Measurements from ENCODE around the gene MEPE. TPM values are rescaled to one million over a fixed set of nuclear protein-coding genes. Genes with fewer than 3 reads are reported as not detected.

The MEPE gene
- total and polyA plus RNA-seq, 10 of the 15 experiments (the other 5 are each of a cell fraction or from before 2014, with no cell fraction given): not detected

DNA sequence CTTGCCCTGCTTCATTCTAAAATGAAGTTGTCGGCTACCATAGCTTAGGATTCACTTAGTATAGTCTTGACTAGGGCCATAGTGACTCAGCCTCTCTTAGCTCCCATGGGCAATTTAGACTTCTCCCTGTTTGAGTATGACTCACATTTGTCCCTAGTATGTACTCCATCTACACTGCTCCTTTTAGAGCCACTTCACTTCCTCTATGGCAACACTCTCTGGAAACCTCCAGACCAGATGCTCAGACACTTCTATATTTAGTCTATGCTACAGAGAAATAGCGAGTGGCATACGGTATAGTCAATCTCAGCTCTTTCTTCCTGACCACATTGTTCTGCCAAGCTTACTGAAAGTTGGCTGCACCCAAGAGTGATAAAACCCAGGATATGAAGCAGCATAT is 11.2 kb downstream of the MEPE start:
- H3K9ac ChIP-seq (ENCODE audit: control insufficient read depth, insufficient read depth, low read length): no peak overlapping the region
- H3K4me1 ChIP-seq (ENCODE audit: control insufficient read depth, insufficient read depth, low read length): no peaks in the 10 kb centered on the region
- H3K36me3 ChIP-seq (ENCODE audit: control insufficient read depth in 2 of 2, insufficient read depth in 2 of 2, low read length in 1 of 2): no peaks in the 10 kb centered on the region
- H3K79me2 ChIP-seq (ENCODE audit: control insufficient read depth, insufficient read depth, low read length): no peaks in the 10 kb centered on the region
- FAIRE-seq (no peak), DNase-seq (ENCODE audit: low read depth, low spot score) (no peak), ATAC-seq (no peak)
- POLR2A ChIA-PET: no interaction called here
- H3K4me2 ChIP-seq (ENCODE audit: control insufficient read depth, insufficient read depth): no peak overlapping the region
- RAD21 ChIA-PET (ENCODE audit: unreplicated experiment): interaction anchor here (0.6 to 1.0 kb wide), 2 partner anchors 166 to 673 kb away, joined by 3 to 4 read pairs; no protein-coding TSS in a partner anchor
- H2AFZ ChIP-seq (ENCODE audit: control insufficient read depth, low read depth, low read length): no peak overlapping the region
- CTCF ChIA-PET: interaction anchor here (0.9 to 2.2 kb wide), 6 partner anchors 9 to 490 kb away, joined by 3 to 8 read pairs (median 4); no protein-coding TSS in a partner anchor
- H3K4me3 ChIP-seq: no peak overlapping the region
- H3K27ac ChIP-seq (ENCODE audit: control insufficient read depth, insufficient read depth): no peak overlapping the region
- TF ChIP-seq, protein P1, sequence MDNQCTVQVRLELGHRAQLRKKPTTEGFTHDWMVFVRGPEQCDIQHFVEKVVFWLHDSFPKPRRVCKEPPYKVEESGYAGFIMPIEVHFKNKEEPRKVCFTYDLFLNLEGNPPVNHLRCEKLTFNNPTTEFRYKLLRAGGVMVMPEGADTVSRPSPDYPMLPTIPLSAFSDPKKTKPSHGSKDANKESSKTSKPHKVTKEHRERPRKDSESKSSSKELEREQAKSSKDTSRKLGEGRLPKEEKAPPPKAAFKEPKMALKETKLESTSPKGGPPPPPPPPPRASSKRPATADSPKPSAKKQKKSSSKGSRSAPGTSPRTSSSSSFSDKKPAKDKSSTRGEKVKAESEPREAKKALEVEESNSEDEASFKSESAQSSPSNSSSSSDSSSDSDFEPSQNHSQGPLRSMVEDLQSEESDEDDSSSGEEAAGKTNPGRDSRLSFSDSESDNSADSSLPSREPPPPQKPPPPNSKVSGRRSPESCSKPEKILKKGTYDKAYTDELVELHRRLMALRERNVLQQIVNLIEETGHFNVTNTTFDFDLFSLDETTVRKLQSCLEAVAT (IDR thresholded peaks at IDR 0.05): no peak
- TF ChIP-seq FOS (IDR thresholded peaks at IDR 0.05; ENCODE audit: borderline replicate concordance, extremely low read depth, insufficient read length): no peak
- TF ChIP-seq SREBF2 (IDR thresholded peaks at IDR 0.05; ENCODE audit: low read length): no peak
- no peak for TF ChIP-seq RELA (IDR thresholded peaks at IDR 0.05; ENCODE audit: borderline replicate concordance, partially characterized antibody)
- no peak for TF ChIP-seq SRF (IDR thresholded peaks at IDR 0.05; ENCODE audit: low read depth in 2 of 2, low read length in 2 of 2)
- TF ChIP-seq RBBP5 (conservative IDR thresholded peaks at IDR 0.05): no peak
- TF ChIP-seq NFYB (IDR thresholded peaks at IDR 0.05; ENCODE audit: insufficient read depth, low read depth, low read length): no peak
- TF ChIP-seq CREB1 (IDR thresholded peaks at IDR 0.05; ENCODE audit: low read depth): no peak
- no peak for TF ChIP-seq ZBED1 (IDR thresholded peaks at IDR 0.05; ENCODE audit: borderline replicate concordance)
- TF ChIP-seq EED (IDR thresholded peaks at IDR 0.05; ENCODE audit: low read depth): no peak
- TF ChIP-seq SMARCA5 (IDR thresholded peaks at IDR 0.05): no peak
- no peak for TF ChIP-seq MYC (IDR thresholded peaks at IDR 0.05; ENCODE audit: insufficient read depth, insufficient read length, insufficient replicate concordance, low read length, severe bottlenecking)
- no peak for TF ChIP-seq SUZ12 (IDR thresholded peaks at IDR 0.05; ENCODE audit: unreplicated experiment)
- TF ChIP-seq RFX5 (IDR thresholded peaks at IDR 0.05; ENCODE audit: low read depth, low read length): no peak
- no peak for TF ChIP-seq ZNF217 (IDR thresholded peaks at IDR 0.05)
- TF ChIP-seq, protein P2, sequence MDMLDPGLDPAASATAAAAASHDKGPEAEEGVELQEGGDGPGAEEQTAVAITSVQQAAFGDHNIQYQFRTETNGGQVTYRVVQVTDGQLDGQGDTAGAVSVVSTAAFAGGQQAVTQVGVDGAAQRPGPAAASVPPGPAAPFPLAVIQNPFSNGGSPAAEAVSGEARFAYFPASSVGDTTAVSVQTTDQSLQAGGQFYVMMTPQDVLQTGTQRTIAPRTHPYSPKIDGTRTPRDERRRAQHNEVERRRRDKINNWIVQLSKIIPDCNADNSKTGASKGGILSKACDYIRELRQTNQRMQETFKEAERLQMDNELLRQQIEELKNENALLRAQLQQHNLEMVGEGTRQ (IDR thresholded peaks at IDR 0.05; ENCODE audit: borderline replicate concordance, low read depth, low read length): no peak
- TF ChIP-seq ZSCAN29 (IDR thresholded peaks at IDR 0.05): no peak
- in situ Hi-C loops (cut with MboI) (loop anchor here (10.0 to 25.0 kb wide), 2 partner anchors 349 to 682 kb away; no protein-coding TSS in a partner anchor), intact Hi-C loops (cut with micrococcal nuclease; ENCODE audit: unreplicated experiment) (no loop called here)
- whole genome bisulfite sequencing (ENCODE audit: insufficient coverage, insufficient replicate concordance, low lambda C conversion rate, missing lambda C conversion rate): 4% methylated on average over 3 of the region's 3 CpGs
- no peaks in the 10 kb centered on the region for H3K27me3 ChIP-seq (replicated peaks in 1 of 2; ENCODE audit: control insufficient read depth in 2 of 2, insufficient read depth in 2 of 2, low read length in 1 of 2)
- SMC1A ChIA-PET (ENCODE audit: uncharacterized antibody, unreplicated experiment): interaction anchor here (0.9 to 1.5 kb wide), 2 partner anchors 9 to 368 kb away, joined by 3 read pairs; no protein-coding TSS in a partner anchor
- H4K20me1 ChIP-seq (ENCODE audit: control insufficient read depth, insufficient read depth): no peaks in the 10 kb centered on the region
- no peaks in the 10 kb centered on the region for H3K9me3 ChIP-seq (replicated peaks; ENCODE audit: control insufficient read depth, insufficient read depth, low read length)
- BruUV-seq (replicated peaks): no TSS peak
